ES-I3 (cell line): Measurements from ENCODE around the gene PGPEP1.
"Not testable (repeated sequence)": the region's sequence is repeated elsewhere in the genome, so short reads cannot be mapped to it uniquely, and the experiment has no call there.

Experiments used
- H3K36me3 ChIP-seq: 2 replicates; pipeline ENCODE4 v1.6.1; 2013; ENCODE audit warnings: mild to moderate bottlenecking, low read length, control low read depth, moderate library complexity; ENCODE audit not compliant: insufficient read depth
- H3K4me1 ChIP-seq: 2 replicates; pipeline ENCODE4 v1.6.1; 2013; ENCODE audit warnings: mild to moderate bottlenecking, control low read depth, low read length; ENCODE audit not compliant: insufficient read depth
- H3K9ac ChIP-seq: 2 replicates; pipeline ENCODE4 v1.6.1; 2013; ENCODE audit warnings: low read depth, mild to moderate bottlenecking, low read length, moderate library complexity
- H3K9me3 ChIP-seq: 2 replicates; pipeline ENCODE4 v1.6.1; 2013; ENCODE audit warnings: mild to moderate bottlenecking, low read length, moderate library complexity; ENCODE audit not compliant: control insufficient read depth, insufficient read depth

PGPEP1 gene

DNA sequence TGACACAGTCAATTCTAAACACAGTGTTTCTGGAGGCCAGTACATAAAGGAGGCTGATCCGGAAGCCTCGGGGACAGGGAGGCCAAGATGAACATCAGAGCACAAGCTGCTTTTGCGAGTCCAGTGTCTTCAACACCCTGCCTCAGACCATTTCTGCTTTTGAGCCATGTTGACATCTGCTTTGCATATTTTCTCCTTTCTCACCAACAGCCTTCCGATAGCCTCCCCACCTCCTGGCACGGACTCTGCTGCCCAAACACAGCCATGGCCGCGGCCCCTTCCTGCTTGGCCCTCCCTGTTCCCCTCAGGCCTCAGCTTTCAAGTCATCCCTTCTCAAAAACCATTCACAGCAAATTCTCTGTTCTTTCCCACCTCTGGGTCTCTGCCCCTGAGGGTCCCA is 53.4 kb downstream of the PGPEP1 start:
- Histone ChIP-seq H3K4me1 (no peaks in the 10 kb centered on the region), H3K9me3 (no peaks in the 10 kb centered on the region), H3K36me3 (peaks cover 6% of the 10 kb centered on the region)

DNA sequence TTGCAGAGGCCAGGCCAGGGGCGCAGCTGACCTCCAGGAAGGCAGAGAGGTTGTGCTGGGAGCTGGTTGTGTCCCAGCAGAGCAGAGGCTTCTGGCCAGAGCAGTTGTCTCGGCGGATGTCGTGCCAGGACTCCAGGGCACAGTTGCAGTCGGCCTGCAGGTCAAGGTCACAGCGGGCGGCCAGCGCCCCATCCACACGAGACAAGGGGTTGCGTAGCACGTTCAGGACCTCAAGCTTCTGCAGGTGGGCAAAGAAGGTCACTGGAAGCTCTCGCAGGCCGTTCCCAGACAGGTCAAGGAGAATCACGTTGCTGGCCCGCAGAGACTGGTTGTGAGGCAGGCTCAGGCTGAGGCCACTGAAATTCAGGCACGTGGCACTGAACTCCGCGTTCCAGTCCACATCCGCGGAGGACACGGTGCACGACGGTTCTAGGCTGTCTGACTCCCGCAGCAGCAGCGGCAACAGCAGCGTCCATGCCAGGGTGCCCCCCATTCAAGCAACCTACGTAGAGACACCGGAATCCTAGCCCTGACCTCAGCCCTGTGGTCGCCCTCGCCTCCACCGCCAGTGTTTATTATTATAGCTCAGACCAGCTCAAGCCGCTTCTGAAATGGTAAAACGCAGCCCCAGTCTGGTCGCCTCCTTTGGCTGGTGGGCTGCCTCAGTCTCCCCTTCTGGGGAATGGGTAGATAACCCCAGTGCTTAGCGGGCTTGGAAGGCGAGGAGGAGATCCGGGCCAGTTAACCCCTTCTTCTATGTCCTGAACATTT is 56.3 kb downstream of the PGPEP1 start:
- Histone ChIP-seq H3K36me3 (no peaks in the 10 kb centered on the region), H3K4me1 (no peaks in the 10 kb centered on the region), H3K9me3 (no peaks in the 10 kb centered on the region), H3K9ac (peak overlapping the region; percentile 2; the same call in 1 of the 2 replicates)

More for the DNA sequence above, 53.4 kb downstream of the PGPEP1 start:
- H3K9ac ChIP-seq, result no peak overlapping the region

DNA sequence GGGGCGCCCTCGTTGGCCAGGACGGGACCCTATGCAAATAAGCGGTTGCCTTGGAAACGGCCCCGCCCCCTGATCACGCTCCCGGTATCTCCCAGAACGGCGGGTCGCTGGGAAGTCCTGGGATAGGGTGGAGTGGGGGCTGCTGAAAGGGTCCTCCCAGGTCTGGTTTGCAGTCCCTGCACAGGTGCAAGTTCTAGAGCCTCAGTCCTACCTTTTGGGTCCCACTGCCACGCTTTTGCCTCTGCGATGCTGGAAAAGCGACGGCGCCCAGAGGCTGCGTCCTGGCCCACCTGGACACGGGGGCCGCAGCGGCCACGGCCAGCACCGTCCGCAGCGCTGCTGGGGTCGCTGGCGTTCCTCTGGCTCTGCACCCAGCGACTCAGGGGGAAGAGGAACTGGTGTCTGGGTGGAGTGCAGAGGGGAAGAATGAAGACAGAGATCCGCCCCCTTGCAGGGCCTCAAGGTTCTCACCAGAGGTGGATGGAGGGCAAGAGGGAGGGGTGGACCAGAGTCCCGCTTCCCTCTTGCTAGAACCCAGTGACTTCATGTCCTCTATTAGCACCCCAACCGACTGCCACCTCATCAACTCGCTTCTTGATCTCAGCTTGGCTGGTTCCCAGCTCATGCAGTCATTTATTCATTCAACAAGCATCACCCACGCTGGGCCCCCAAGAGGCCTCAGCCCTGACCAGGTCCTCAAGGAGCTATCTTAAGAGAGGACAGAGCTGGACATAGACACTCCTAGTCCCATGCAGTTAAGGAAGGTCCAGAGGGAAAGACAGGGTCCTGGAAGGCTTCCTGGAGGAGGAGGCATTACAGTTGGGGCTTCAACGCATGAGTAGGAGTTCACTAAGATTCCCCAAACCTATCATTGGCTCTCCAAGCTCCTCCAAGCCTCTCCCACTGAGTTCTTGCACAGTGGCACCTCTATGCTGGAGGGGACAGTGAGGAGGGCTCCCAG is 57.1 kb downstream of the PGPEP1 start, which contains the start of gene LRRC25:
LRRC25 (minus strand) TSS at position 381 of the 961 bp plus-strand sequence. CDS start 659 bp downstream, outside the sequence.
- Histone ChIP-seq H3K9me3 (no peaks in the 10 kb centered on the region), H3K36me3 (no peaks in the 10 kb centered on the region), H3K4me1 (no peaks in the 10 kb centered on the region), H3K9ac (peak within 1 kb of the TSS; percentile 39; the same call in 1 of the 2 replicates)

DNA sequence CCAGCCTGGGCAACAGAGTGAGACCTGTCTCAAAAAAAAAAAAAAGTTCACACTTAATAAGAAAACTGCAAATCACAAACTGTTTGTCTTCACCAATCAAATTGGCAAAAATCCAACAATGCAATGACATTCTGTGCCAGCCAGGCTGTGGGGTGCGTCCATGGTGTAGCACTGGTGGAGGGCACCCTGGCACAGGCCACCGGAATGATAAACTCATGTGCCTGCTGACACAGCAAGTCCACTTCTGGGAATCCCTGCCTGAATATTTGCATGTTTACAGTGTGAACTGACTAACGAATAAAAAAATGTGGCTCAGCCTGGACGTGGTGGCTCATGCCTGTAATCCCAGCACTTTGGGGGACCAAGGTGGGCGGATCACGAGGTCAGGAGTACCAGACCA is 58.6 kb downstream of the PGPEP1 start:
- no peak overlapping the region for H3K9ac ChIP-seq

DNA sequence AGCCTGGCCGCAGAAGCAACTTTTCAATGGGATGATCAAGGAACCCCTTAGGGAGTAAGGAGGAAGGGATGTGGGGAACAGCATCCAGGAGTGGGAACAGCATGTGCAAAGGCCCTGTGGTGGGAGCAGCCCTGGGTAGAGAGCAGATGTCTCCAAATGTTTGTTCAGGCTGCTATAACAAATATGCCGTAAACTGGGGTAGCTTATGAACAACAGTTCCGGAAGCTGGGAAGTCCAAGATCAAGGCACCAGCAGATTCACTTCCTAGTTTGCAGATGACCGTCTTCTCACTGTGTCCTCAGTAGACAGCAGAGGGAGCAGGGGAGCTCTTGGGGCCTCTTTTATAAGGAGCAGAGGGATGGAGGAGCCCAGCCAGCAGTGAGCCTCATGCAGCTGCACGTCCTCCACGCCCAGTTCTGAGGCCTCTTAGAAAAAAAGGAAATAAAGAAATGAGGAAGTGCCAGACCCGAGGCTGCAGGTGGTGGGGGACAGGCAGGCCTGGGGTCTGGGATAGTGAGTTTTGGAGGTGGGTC is 61.2 kb downstream of the PGPEP1 start:
- H3K36me3 ChIP-seq, result no peaks in the 10 kb centered on the region
- H3K9ac ChIP-seq, result no peak overlapping the region
- no peaks in the 10 kb centered on the region for H3K4me1 ChIP-seq
- H3K9me3 ChIP-seq, result no peaks in the 10 kb centered on the region

More for the DNA sequence above, 58.6 kb downstream of the PGPEP1 start:
- Histone ChIP-seq H3K9me3 (no peaks in the 10 kb centered on the region), H3K36me3 (no peaks in the 10 kb centered on the region), H3K4me1 (no peaks in the 10 kb centered on the region)

DNA sequence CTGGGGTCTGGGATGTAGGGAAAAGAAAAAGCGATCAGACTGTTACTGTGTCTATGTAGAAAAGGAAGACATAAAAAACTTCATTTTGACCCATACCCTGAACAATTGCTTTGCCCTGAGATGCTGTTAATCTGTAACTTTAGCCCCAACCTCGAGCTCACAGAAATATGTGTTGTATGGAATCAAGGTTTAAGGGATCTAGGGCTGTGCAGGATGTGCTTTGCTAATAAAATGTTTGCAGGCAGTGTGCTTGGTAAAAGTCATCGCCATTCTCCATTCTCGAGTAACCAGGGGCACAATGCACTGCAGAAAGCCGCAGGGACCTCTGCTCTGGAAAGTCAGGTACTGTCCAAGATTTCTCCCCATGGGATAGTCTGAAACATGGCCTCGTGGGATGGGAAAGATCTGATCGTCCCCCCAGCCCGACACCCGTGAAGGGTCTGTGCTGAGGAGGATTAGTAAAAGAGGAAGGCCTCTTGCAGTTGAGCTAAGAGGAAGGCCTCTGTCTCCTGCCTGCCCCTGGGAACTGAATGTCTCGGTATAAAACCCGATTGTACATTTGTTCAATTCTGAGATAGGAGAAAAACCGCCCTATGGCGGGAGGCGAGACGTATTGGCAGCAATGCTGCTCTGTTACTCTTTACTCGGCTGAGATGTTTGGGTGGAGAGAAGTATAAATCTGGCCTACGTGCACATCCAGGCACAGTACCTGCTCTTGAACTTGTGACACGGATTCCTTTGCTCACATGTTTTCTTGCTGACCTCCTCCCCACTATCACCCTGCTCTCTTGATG is 62.3 kb downstream of the PGPEP1 start:
- not testable (repeated sequence) for H3K36me3 ChIP-seq, H3K4me1 ChIP-seq, H3K9ac ChIP-seq, H3K9me3 ChIP-seq

DNA sequence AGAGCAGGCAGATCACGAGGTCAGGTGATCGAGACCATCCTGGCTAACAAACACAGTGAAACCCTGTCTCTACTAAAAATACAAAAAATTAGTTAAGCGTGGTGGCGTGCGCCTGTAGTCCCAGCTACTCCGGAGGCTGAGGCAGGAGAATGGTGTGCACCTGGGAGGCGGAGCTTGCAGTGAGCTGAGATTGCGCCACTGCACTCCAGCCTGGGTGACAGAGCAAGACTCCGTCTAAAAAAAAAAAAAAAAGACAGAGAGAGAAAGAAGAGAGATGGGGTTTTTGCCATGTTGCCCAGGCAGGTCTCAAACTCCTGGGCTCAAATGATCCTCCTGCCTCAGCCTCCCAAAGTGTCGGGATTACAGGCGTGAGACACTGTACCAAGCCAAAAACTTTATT is 65.4 kb downstream of the PGPEP1 start:
- not testable (repeated sequence) for H3K36me3 ChIP-seq, H3K4me1 ChIP-seq, H3K9me3 ChIP-seq, H3K9ac ChIP-seq

DNA sequence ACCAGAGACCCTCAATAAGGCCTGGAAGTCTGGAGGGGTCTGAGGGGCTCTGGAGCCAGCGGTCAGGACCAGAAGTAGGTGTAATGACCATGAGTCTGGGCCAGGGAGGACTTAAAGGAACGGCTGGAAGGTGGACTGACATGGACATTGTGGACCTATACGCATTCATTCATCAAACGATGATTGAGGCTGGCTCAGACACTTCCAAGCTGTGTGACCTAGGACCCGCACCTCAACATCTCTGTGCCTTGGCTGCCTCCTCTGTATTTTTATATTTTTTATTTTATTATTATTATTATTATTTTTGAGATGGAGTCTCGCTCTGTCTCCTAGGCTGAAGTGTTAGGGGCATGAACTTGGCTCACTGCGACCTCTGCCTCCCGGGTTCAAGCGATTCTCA is 66.4 kb downstream of the PGPEP1 start:
- Histone ChIP-seq H3K9ac (no peak overlapping the region), H3K4me1 (no peaks in the 10 kb centered on the region; the same call in 1 of the 2 replicates), H3K9me3 (no peaks in the 10 kb centered on the region)

DNA sequence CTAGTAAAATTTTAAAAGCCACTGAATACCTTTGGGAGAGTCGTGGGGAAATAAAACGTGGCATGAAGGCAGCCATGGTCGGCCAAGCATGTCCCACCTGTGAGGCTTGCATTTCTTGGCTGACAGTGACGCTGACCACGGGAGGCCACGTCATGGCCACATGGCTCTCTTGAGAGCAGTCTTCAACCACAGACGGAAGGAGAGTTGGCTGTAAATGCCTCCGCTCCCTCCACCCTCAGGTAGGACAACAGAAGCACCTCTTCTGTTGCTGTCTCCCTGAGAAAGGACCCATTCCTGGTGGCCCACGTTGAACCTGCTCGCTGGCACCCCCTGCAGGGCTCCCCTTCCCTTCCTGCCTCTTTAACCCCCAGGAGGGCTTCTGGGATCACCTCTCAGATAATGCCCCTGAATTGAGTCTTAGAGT is 67.7 kb downstream of the PGPEP1 start:
- H3K9me3 ChIP-seq, result no peaks in the 10 kb centered on the region
- no peaks in the 10 kb centered on the region for H3K36me3 ChIP-seq
- H3K9ac ChIP-seq, result no peak overlapping the region
- H3K4me1 ChIP-seq, result no peaks in the 10 kb centered on the region; the same call in 1 of the 2 replicates

More for the DNA sequence above, 66.4 kb downstream of the PGPEP1 start:
- H3K36me3 ChIP-seq, result no peaks in the 10 kb centered on the region

DNA sequence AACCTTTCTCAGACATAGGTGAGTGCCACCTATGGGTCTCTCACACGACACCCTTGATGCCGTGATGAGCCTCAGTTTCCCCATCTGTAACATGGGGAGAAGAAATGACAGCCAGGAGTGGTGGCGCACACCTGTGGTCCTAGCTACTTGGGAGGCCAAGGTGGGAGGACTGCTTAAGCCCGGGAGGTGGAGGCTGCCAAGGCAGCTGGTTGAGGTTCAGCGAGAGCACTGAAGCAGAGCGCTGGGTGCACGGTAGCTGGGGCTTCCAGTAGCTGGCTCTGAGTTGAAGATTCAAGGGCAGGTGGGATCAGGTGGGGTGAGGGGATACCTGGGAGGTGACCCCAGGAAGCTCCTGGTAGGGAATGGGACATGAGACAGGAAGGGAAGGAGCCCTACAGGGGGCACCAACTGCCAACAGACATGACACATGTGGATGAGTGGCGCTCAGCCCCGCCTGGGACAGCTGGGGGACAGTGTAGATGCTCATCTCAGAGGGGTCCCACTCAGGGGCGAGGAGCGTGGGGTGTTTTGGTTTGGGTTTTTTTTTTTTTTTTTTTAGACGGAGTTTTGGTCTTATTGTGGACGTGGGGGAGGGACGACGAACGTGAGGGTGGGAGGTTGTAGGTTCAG is 72.3 kb downstream of the PGPEP1 start:
- peaks cover 19% of the 10 kb centered on the region for H3K4me1 ChIP-seq
- no peaks in the 10 kb centered on the region for H3K36me3 ChIP-seq
- H3K9ac ChIP-seq, result no peak overlapping the region
- no peaks in the 10 kb centered on the region for H3K9me3 ChIP-seq

DNA sequence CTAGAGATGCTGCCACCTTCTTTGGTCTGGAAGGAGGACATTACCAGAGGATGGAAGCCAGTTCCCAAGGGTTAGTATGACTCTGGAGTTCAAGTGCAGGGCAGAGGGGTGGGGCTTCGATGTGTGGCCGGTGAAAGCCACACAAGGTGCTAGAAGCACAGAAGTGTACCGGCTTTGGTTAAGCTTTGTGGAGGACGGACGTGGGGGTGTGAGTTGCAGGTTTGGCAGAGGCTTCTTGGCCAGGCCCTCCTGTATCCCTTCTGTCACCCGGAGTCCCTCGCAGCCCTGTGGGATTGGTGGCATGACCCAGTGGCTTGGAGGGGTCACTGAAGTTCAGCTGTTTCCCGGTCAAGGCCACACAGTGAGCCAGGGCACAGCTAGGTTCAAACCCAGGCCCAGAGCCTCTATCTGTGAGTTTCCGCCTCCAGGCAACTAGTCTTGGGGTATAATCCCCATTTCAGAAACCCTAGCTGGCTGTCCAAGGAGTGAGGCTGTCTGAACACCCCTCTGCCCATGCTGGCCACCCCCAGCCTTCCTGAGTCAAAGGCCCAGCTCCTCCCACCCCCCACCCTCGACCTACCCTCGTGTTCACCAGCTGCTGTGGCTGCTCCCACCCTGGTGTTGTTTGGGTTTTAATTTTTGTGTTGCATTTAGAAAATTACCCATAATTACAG is 74.2 kb downstream of the PGPEP1 start:
- H3K9ac ChIP-seq, result no peak overlapping the region

DNA sequence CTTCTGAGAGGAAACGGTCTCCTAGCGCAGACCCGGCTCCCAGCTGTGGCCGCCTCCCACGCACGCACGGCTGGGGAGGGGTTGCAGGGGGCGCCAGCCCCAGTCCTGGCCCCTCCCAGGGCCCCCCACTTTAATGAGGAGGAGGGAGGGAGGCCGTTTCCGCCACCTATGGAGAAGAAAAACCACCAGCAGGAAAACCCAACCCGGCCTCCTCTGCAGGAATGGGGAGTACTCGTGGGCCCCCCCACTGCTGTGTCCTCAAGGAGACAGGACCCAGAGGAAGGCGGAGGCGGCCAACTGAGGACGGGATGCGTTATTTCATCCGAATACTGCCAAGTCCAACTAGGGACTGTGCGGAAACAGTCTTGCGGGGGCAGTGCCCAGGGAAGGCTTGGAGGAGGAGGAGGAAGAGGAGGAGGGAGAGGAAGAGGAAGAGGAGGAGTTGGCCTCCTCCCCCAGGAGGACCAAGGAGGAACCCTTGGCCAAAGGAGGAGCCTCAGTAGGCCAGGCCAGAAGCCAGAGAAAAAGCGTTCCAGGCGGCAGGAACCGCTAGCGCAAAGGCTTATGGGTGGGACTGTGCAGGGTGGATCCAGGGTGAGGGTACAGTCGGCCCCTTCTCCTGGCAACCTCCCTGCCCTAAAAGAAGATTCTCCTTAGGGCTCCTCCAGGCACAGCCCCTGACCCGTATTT is 74.9 kb downstream of the PGPEP1 start:
- Histone ChIP-seq H3K4me1 (peaks cover 25% of the 10 kb centered on the region), H3K36me3 (no peaks in the 10 kb centered on the region), H3K9ac (no peak overlapping the region), H3K9me3 (no peaks in the 10 kb centered on the region)

More for the DNA sequence above, 74.2 kb downstream of the PGPEP1 start:
- H3K36me3 ChIP-seq, result no peaks in the 10 kb centered on the region
- H3K9me3 ChIP-seq, result no peaks in the 10 kb centered on the region
- peaks cover 25% of the 10 kb centered on the region for H3K4me1 ChIP-seq
